ENCODE results near the gene ITPK1. TPM values are rescaled to one million over a fixed set of nuclear protein-coding genes. Genes with fewer than 3 reads are reported as not detected.

Gene ITPK1
- total RNA-seq, 2 experiments from 2014 or later, result 28.1 to 35.2 TPM

- Mint-ChIP-seq H3K4me3 (no peak overlapping the region), H3K4me1 (ENCODE audit: low read depth) (peaks cover 12% of the 10 kb centered on the region), H3K27me3 (no peaks in the 10 kb centered on the region), H3K36me3 (no peaks in the 10 kb centered on the region), H3K9me3 (no peaks in the 10 kb centered on the region), H3K27ac (no peak overlapping the region)
- intact Hi-C loops (cut with micrococcal nuclease), result no loop called here
- POLR2A ChIA-PET, result no interaction called here
- CTCF ChIA-PET, result no interaction called here
- DNase-seq, result no peak
These were observed 73.9 kb downstream of the ITPK1 start for GRCh38 chr14:93041830-93042229.

- Mint-ChIP-seq H3K27me3 (no peaks in the 10 kb centered on the region), H3K36me3 (no peaks in the 10 kb centered on the region), H3K9me3 (no peaks in the 10 kb centered on the region), H3K4me3 (no peak overlapping the region), H3K27ac (no peak overlapping the region), H3K4me1 (ENCODE audit: low read depth) (peaks cover 12% of the 10 kb centered on the region)
- no peak for DNase-seq
- ChIA-PET CTCF (interaction anchor here (0.6 kb wide), 1 partner anchor 90 kb away, joined by 3 read pairs; no protein-coding TSS in a partner anchor), POLR2A (no interaction called here)
- intact Hi-C loops (cut with micrococcal nuclease), result no loop called here
These were observed 74.7 kb downstream of the ITPK1 start for GRCh38 chr14:93040982-93041381.

- DNase-seq, result no peak
- ChIA-PET CTCF (interaction anchor here (0.6 kb wide), 1 partner anchor 89 kb away, joined by 3 read pairs; no protein-coding TSS in a partner anchor), POLR2A (no interaction called here)
- Mint-ChIP-seq H3K4me1 (ENCODE audit: low read depth) (peaks cover 12% of the 10 kb centered on the region), H3K27ac (no peak overlapping the region), H3K36me3 (no peaks in the 10 kb centered on the region), H3K27me3 (no peaks in the 10 kb centered on the region), H3K4me3 (no peak overlapping the region), H3K9me3 (no peaks in the 10 kb centered on the region)
- intact Hi-C loops (cut with micrococcal nuclease), result no loop called here
These were observed 75.3 kb downstream of the ITPK1 start for GRCh38 chr14:93040443-93040842.

GRCh38 chr14:93039649-93040315 is 75.9 kb downstream of the ITPK1 start:
- no peak for DNase-seq
- Mint-ChIP-seq H3K36me3 (no peaks in the 10 kb centered on the region), H3K4me3 (no peak overlapping the region), H3K9me3 (no peaks in the 10 kb centered on the region), H3K27ac (no peak overlapping the region), H3K27me3 (no peaks in the 10 kb centered on the region), H3K4me1 (ENCODE audit: low read depth) (peaks cover 15% of the 10 kb centered on the region)
- intact Hi-C loops (cut with micrococcal nuclease), result no loop called here
- ChIA-PET CTCF (no interaction called here), POLR2A (no interaction called here)

- no peak for DNase-seq
- Mint-ChIP-seq H3K27me3 (no peaks in the 10 kb centered on the region), H3K9me3 (no peaks in the 10 kb centered on the region), H3K4me3 (no peak overlapping the region), H3K36me3 (no peaks in the 10 kb centered on the region), H3K27ac (no peak overlapping the region), H3K4me1 (ENCODE audit: low read depth) (peaks cover 23% of the 10 kb centered on the region)
- intact Hi-C loops (cut with micrococcal nuclease), result no loop called here
- POLR2A ChIA-PET, result no interaction called here
- CTCF ChIA-PET, result interaction anchor here (0.8 kb wide), 1 partner anchor 76 kb away, joined by 3 read pairs; no protein-coding TSS in a partner anchor
These were observed 78.4 kb downstream of the ITPK1 start for GRCh38 chr14:93037351-93037750.

GRCh38 chr14:93036652-93037345 is 78.9 kb downstream of the ITPK1 start:
- H3K4me1 Mint-ChIP-seq (ENCODE audit: low read depth), result peaks cover 23% of the 10 kb centered on the region
- H3K4me3 Mint-ChIP-seq, result no peak overlapping the region
- H3K27ac Mint-ChIP-seq, result no peak overlapping the region
- CTCF ChIA-PET, result no interaction called here
- intact Hi-C loops (cut with micrococcal nuclease), result no loop called here
- no peaks in the 10 kb centered on the region for H3K27me3 Mint-ChIP-seq
- POLR2A ChIA-PET, result no interaction called here
- H3K9me3 Mint-ChIP-seq, result no peaks in the 10 kb centered on the region
- no peak for DNase-seq
- no peaks in the 10 kb centered on the region for H3K36me3 Mint-ChIP-seq

GRCh38 chr14:93035917-93036651 is 79.6 kb downstream of the ITPK1 start:
- no peaks in the 10 kb centered on the region for H3K27me3 Mint-ChIP-seq
- H3K4me3 Mint-ChIP-seq, result no peak overlapping the region
- ChIA-PET CTCF (no interaction called here), POLR2A (no interaction called here)
- no peak for DNase-seq
- intact Hi-C loops (cut with micrococcal nuclease), result no loop called here
- no peak overlapping the region for H3K27ac Mint-ChIP-seq
- no peaks in the 10 kb centered on the region for H3K9me3 Mint-ChIP-seq
- no peaks in the 10 kb centered on the region for H3K36me3 Mint-ChIP-seq
- peaks cover 23% of the 10 kb centered on the region for H3K4me1 Mint-ChIP-seq (ENCODE audit: low read depth)

GRCh38 chr14:93035585-93035916 is 80.2 kb downstream of the ITPK1 start:
- Mint-ChIP-seq H3K27ac (no peak overlapping the region), H3K27me3 (no peaks in the 10 kb centered on the region), H3K4me1 (ENCODE audit: low read depth) (peaks cover 23% of the 10 kb centered on the region), H3K36me3 (no peaks in the 10 kb centered on the region), H3K4me3 (no peak overlapping the region), H3K9me3 (no peaks in the 10 kb centered on the region)
- ChIA-PET POLR2A (no interaction called here), CTCF (interaction anchor here (1.6 kb wide), 1 partner anchor 12 kb away, joined by 4 read pairs; no protein-coding TSS in a partner anchor)
- DNase-seq, result no peak
- intact Hi-C loops (cut with micrococcal nuclease), result no loop called here

- H3K4me3 Mint-ChIP-seq, result no peak overlapping the region
- intact Hi-C loops (cut with micrococcal nuclease), result loop anchor here (1.0 kb wide), 1 partner anchor 105 kb away; no protein-coding TSS in a partner anchor
- ChIA-PET CTCF (interaction anchor here (0.8 to 1.6 kb wide), 7 partner anchors 11 to 105 kb away, joined by 3 to 5 read pairs (median 4); no protein-coding TSS in a partner anchor), POLR2A (no interaction called here)
- peaks cover 23% of the 10 kb centered on the region for H3K4me1 Mint-ChIP-seq (ENCODE audit: low read depth)
- no peak for DNase-seq
- no peak overlapping the region for H3K27ac Mint-ChIP-seq
- no peaks in the 10 kb centered on the region for H3K9me3 Mint-ChIP-seq
- H3K36me3 Mint-ChIP-seq, result no peaks in the 10 kb centered on the region
- H3K27me3 Mint-ChIP-seq, result no peaks in the 10 kb centered on the region
These were observed 81.1 kb downstream of the ITPK1 start for GRCh38 chr14:93034671-93034994.

GRCh38 chr14:93033983-93034670 is 81.6 kb downstream of the ITPK1 start:
- Mint-ChIP-seq H3K36me3 (no peaks in the 10 kb centered on the region), H3K4me3 (no peak overlapping the region), H3K9me3 (no peaks in the 10 kb centered on the region), H3K27ac (no peak overlapping the region), H3K4me1 (ENCODE audit: low read depth) (peaks cover 22% of the 10 kb centered on the region), H3K27me3 (no peaks in the 10 kb centered on the region)
- intact Hi-C loops (cut with micrococcal nuclease), result loop anchor here (1.0 kb wide), 1 partner anchor 105 kb away; no protein-coding TSS in a partner anchor
- CTCF ChIA-PET, result interaction anchor here (0.8 to 1.6 kb wide), 7 partner anchors 11 to 105 kb away, joined by 3 to 5 read pairs (median 4); no protein-coding TSS in a partner anchor
- POLR2A ChIA-PET, result no interaction called here
- DNase-seq, result peak; percentile 49

- no peaks in the 10 kb centered on the region for H3K36me3 Mint-ChIP-seq
- H3K4me1 Mint-ChIP-seq (ENCODE audit: low read depth), result peaks cover 20% of the 10 kb centered on the region
These were observed 82.4 kb downstream of the ITPK1 start for GRCh38 chr14:93033084-93033982.

More at GRCh38 chr14:93033084-93033982, 82.4 kb downstream of the ITPK1 start:
- DNase-seq, result no peak
- Mint-ChIP-seq H3K4me3 (no peak overlapping the region), H3K27ac (no peak overlapping the region), H3K27me3 (no peaks in the 10 kb centered on the region), H3K9me3 (no peaks in the 10 kb centered on the region)
- intact Hi-C loops (cut with micrococcal nuclease), result no loop called here
- POLR2A ChIA-PET, result no interaction called here
- CTCF ChIA-PET, result interaction anchor here (1.1 to 1.3 kb wide), 3 partner anchors 32 to 106 kb away, joined by 4 to 5 read pairs (median 4); no protein-coding TSS in a partner anchor

Data from activated CD4-positive, alpha-beta memory T cell treated with anti-CD3 and anti-CD28 coated beads for 36 hours (primary cell).